CD14-positive monocyte (primary cell): Measurements from ENCODE around the gene A4GALT. TPM values are rescaled to one million over a fixed set of nuclear protein-coding genes. Genes with fewer than 3 reads are reported as not detected.

Experiments used
- DNase-seq, 3 donors: peaks; one replicate each; pipeline ENCODE4 v3.0.0-alpha.2; 2011 to 2022
- H2AFZ ChIP-seq: 2 replicates; pipeline ENCODE4 v1.6.0; 2012; ENCODE audit warnings: mild to moderate bottlenecking, low read depth, low read length, inconsistent platforms; ENCODE audit not compliant: insufficient read depth, poor library complexity, severe bottlenecking
- H3K27ac ChIP-seq, 2 donors: 1 replicate in 1 of 2; 2 replicates in 1 of 2; pipeline ENCODE4 v1.5.1; 2012 to 2013; ENCODE audit warnings: low read length in 2 of 2, control low read depth in 1 of 2, inconsistent platforms in 1 of 2, low read depth in 1 of 2, mild to moderate bottlenecking in 1 of 2
- H3K27me3 ChIP-seq, 2 donors: one replicate each; pipeline versions ENCODE4 v1.6.0 to v1.6.1; 2011 to 2013; ENCODE audit warnings: low read length in 2 of 2; ENCODE audit not compliant: control insufficient read depth in 2 of 2, insufficient read depth in 2 of 2
- H3K36me3 ChIP-seq, 2 donors: replicated peaks in 1 of 2; 1 replicate in 1 of 2; 2 replicates in 1 of 2; pipeline versions ENCODE4 v1.5.1 to v1.6.1; 2012 to 2013; ENCODE audit warnings: low read length in 2 of 2, control low read depth in 1 of 2, inconsistent platforms in 1 of 2, mild to moderate bottlenecking in 1 of 2; ENCODE audit not compliant: insufficient read depth in 2 of 2, control insufficient read depth in 1 of 2
- H3K4me1 ChIP-seq, 2 donors: 1 replicate in 1 of 2; 2 replicates in 1 of 2; pipeline versions ENCODE4 v1.5.1 to v1.6.1; 2012 to 2013; ENCODE audit warnings: low read length in 2 of 2, control low read depth in 1 of 2, inconsistent platforms in 1 of 2, mild to moderate bottlenecking in 1 of 2, moderate library complexity in 1 of 2; ENCODE audit not compliant: insufficient read depth in 2 of 2, control insufficient read depth in 1 of 2
- H3K4me2 ChIP-seq: replicated peaks from 2 replicates; pipeline ENCODE3; 2012; ENCODE audit warnings: low read length, moderate library complexity, mild to moderate bottlenecking; ENCODE audit not compliant: poor library complexity, severe bottlenecking; ENCODE audit errors: extremely low read depth
- H3K4me3 ChIP-seq, 3 experiments: fragments of 200-600 bp in 1 of 3; sonication (generic) in 1 of 3; replicated peaks in 1 of 3; 1 replicate in 2 of 3; 2 replicates in 1 of 3; pipeline ENCODE4 v1.5.1; 2011 to 2013; ENCODE audit warnings: low read length in 3 of 3, mild to moderate bottlenecking in 3 of 3, control low read depth in 2 of 3, low read depth in 2 of 3, inconsistent platforms in 1 of 3, moderate library complexity in 1 of 3
- H3K79me2 ChIP-seq: 2 replicates; pipeline ENCODE4 v1.6.0; 2012; ENCODE audit warnings: mild to moderate bottlenecking, control low read depth, inconsistent platforms, low read length, moderate library complexity; ENCODE audit not compliant: insufficient read depth
- H3K9ac ChIP-seq: 2 replicates; pipeline ENCODE4 v1.6.0; 2017; ENCODE audit warnings: low read length, mild to moderate bottlenecking; ENCODE audit not compliant: insufficient read depth, poor library complexity, severe bottlenecking
- H3K9me3 ChIP-seq, 2 donors: replicated peaks in 1 of 2; 1 replicate in 1 of 2; 2 replicates in 1 of 2; pipeline versions ENCODE4 v1.5.1 to v1.6.1; 2012 to 2013; ENCODE audit warnings: low read length in 2 of 2, control low read depth in 1 of 2; ENCODE audit not compliant: control insufficient read depth in 1 of 2, insufficient read depth in 1 of 2
- H4K20me1 ChIP-seq: 2 replicates; pipeline ENCODE4 v1.6.0; 2012; ENCODE audit warnings: mild to moderate bottlenecking, low read length, control low read depth, moderate library complexity; ENCODE audit not compliant: insufficient read depth
- H3K27ac Mint-ChIP-seq, 7 donors: one replicate each; pipeline ENCODE4 v1.8.0; 2020; ENCODE audit warnings: mild to moderate bottlenecking in 7 of 7, mixed read lengths in 7 of 7, moderate library complexity in 6 of 7, inconsistent platforms in 2 of 7
- H3K27me3 Mint-ChIP-seq, 3 donors: one replicate each; pipeline ENCODE4 v1.8.0; 2021 to 2022; ENCODE audit warnings: low read depth in 3 of 3, mild to moderate bottlenecking in 3 of 3, mixed read lengths in 3 of 3, moderate library complexity in 3 of 3, inconsistent platforms in 1 of 3
- H3K36me3 Mint-ChIP-seq, 2 donors: one replicate each; pipeline ENCODE4 v1.8.0; 2020; ENCODE audit warnings: mixed read lengths in 2 of 2, inconsistent platforms in 1 of 2, mild to moderate bottlenecking in 1 of 2
- H3K4me1 Mint-ChIP-seq: one replicate; pipeline ENCODE4 v1.8.0; 2020; ENCODE audit warnings: mild to moderate bottlenecking, mixed read lengths
- H3K4me3 Mint-ChIP-seq, 2 donors: one replicate each; pipeline ENCODE4 v1.8.0; 2020; ENCODE audit warnings: mild to moderate bottlenecking in 2 of 2, mixed read lengths in 2 of 2, moderate library complexity in 1 of 2
- H3K9me3 Mint-ChIP-seq, 7 donors: one replicate each; pipeline ENCODE4 v1.8.0; 2020 to 2022; ENCODE audit warnings: mixed read lengths in 7 of 7, mild to moderate bottlenecking in 6 of 7, moderate library complexity in 6 of 7, inconsistent platforms in 2 of 7
- WGBS: methylation state at CpG from one replicate; pipeline ENCODE4 v1.1.5; 2013; ENCODE audit warnings: missing lambda C conversion rate; ENCODE audit not compliant: insufficient coverage; 5-methylcytosine and 5-hydroxymethylcytosine counted together
- intact Hi-C, 2 donors: fragments of 100-400 bp; cut with micrococcal nuclease; formaldehyde crosslinking; loops; one replicate each; pipeline versions ENCODE4 v1.15.0 to v1.15.1; 2023
- polyA plus RNA-seq, 3 donors: library from polyadenylated mRNA; depleted of rRNA in 1 of 3; unstranded in 2 of 3; stranded (reverse) in 1 of 3; fragments of 300-500 nt in 2 of 3; fragments of >200 nt in 1 of 3; fragmentation: Illumina TruSeq in 2 of 3; gene quantifications; 1 replicate in 2 of 3; 2 replicates in 1 of 3; pipeline ENCODE4 v1.2.3, GENCODE V29; 2012 to 2021
- TF ChIP-seq, protein P1 (sequence below): fragments of 200-600 bp; IDR thresholded peaks from one replicate; pipeline ENCODE4 v1.8.0; 2022; ENCODE audit warnings: antibody characterized with exemption, mild to moderate bottlenecking

The A4GALT gene
- polyA plus RNA-seq, 3 donors = not detected

GRCh38 chr22:42719133-42719532, 1.5 kb downstream of the A4GALT start:
- H2AFZ ChIP-seq = no peak overlapping the region
- no peaks in the 10 kb centered on the region for H3K79me2 ChIP-seq
- H3K27me3 ChIP-seq = peaks cover 35 to 64% of the 10 kb centered on the region in 2 donors
- H3K27ac Mint-ChIP-seq = no peak overlapping the region
- H3K27me3 Mint-ChIP-seq = peaks cover 57 to 76% (median 71%) of the 10 kb centered on the region in 3 donors
- H3K4me1 ChIP-seq = peaks cover 5 to 9% of the 10 kb centered on the region in 2 donors
- peaks cover 0 to 18% (median 8%) of the 10 kb centered on the region in 7 donors for H3K9me3 Mint-ChIP-seq
- TF ChIP-seq, protein P1, sequence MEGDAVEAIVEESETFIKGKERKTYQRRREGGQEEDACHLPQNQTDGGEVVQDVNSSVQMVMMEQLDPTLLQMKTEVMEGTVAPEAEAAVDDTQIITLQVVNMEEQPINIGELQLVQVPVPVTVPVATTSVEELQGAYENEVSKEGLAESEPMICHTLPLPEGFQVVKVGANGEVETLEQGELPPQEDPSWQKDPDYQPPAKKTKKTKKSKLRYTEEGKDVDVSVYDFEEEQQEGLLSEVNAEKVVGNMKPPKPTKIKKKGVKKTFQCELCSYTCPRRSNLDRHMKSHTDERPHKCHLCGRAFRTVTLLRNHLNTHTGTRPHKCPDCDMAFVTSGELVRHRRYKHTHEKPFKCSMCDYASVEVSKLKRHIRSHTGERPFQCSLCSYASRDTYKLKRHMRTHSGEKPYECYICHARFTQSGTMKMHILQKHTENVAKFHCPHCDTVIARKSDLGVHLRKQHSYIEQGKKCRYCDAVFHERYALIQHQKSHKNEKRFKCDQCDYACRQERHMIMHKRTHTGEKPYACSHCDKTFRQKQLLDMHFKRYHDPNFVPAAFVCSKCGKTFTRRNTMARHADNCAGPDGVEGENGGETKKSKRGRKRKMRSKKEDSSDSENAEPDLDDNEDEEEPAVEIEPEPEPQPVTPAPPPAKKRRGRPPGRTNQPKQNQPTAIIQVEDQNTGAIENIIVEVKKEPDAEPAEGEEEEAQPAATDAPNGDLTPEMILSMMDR = no peak
- no peak overlapping the region for H3K4me2 ChIP-seq
- no peak overlapping the region for H3K9ac ChIP-seq
- H4K20me1 ChIP-seq = no peaks in the 10 kb centered on the region
- peak overlapping the region; percentile 75 to 81 for H3K4me3 Mint-ChIP-seq
- no peak overlapping the region for H3K4me3 ChIP-seq
- intact Hi-C loops = no loop called here
- H3K9me3 ChIP-seq = no peaks in the 10 kb centered on the region
- no peak overlapping the region for H3K27ac ChIP-seq
- no peak for DNase-seq
- WGBS = 56% methylated on average over 1 of the region's 2 CpGs
- peaks cover 14% of the 10 kb centered on the region for H3K4me1 Mint-ChIP-seq
- H3K36me3 Mint-ChIP-seq = peaks cover 4 to 15% of the 10 kb centered on the region in 2 donors
- H3K36me3 ChIP-seq = no peaks in the 10 kb centered on the region

- H3K27ac Mint-ChIP-seq = no peak overlapping the region
- intact Hi-C loops = no loop called here
These were observed 3.3 kb downstream of the A4GALT start for GRCh38 chr22:42717197-42717928.

More at GRCh38 chr22:42717197-42717928, 3.3 kb downstream of the A4GALT start:
- peaks cover 33 to 55% of the 10 kb centered on the region in 2 donors for H3K27me3 ChIP-seq
- peaks cover 5 to 9% of the 10 kb centered on the region in 2 donors for H3K4me1 ChIP-seq
- no peak overlapping the region for H3K27ac ChIP-seq
- Mint-ChIP-seq H3K4me1 (peaks cover 14% of the 10 kb centered on the region), H3K9me3 (peaks cover 0 to 17% (median 8%) of the 10 kb centered on the region in 7 donors), H3K27me3 (peaks cover 45 to 65% (median 53%) of the 10 kb centered on the region in 3 donors), H3K4me3 (peak overlapping the region in 1 of 2 donors; percentile 51), H3K36me3 (peaks cover 4 to 15% of the 10 kb centered on the region in 2 donors)
- TF ChIP-seq, protein P1 = no peak
- no peaks in the 10 kb centered on the region for H4K20me1 ChIP-seq
- no peaks in the 10 kb centered on the region for H3K9me3 ChIP-seq
- no peaks in the 10 kb centered on the region for H3K79me2 ChIP-seq
- no peak overlapping the region for H2AFZ ChIP-seq
- H3K9ac ChIP-seq = no peak overlapping the region
- WGBS = 68% methylated on average over 4 of the region's 8 CpGs
- H3K4me2 ChIP-seq = no peak overlapping the region
- H3K36me3 ChIP-seq = no peaks in the 10 kb centered on the region
- H3K4me3 ChIP-seq = no peak overlapping the region
- no peak for DNase-seq
